HCT116 (cell line): ENCODE results near the gene CDK19. TPM values are rescaled to one million over a fixed set of nuclear protein-coding genes. Genes with fewer than 3 reads are reported as not detected.

Experiments
- ATAC-seq: fragments of 200-7000 bp; cut with Tn5 transposase; 2 replicates; pipeline ENCODE4 v1.9.1; 2020; ENCODE audit warnings: mild to moderate bottlenecking, moderate library complexity
- BruUV-seq: library from RNA; stranded (reverse); fragments of 400-500 nt; replicated peaks from 2 replicates; lab custom pipeline; 2021; lab: Mats Ljungman, UMichigan
- CTCF ChIA-PET: fragments of 300-600 bp; sonication (Branson Sonifier 250); formaldehyde crosslinking; loops from one replicate; lab custom pipeline; 2021; ENCODE audit warnings: antibody characterized with exemption; lab: Charles Lee
- POLR2A ChIA-PET: fragments of 300-600, 350-600 bp; sonication (Branson Sonifier 250); formaldehyde crosslinking; loops from one replicate; lab custom pipeline; 2021; ENCODE audit warnings: antibody characterized with exemption; lab: Charles Lee
- RAD21 ChIA-PET, 2 experiments: fragments of 300-600 bp; sonication (Branson Sonifier 250); formaldehyde crosslinking; loops; one replicate each; lab custom pipeline; 2023; ENCODE audit warnings: low total read pairs in 2 of 2; ENCODE audit not compliant: uncharacterized antibody in 2 of 2, unreplicated experiment in 2 of 2, low non-redundant PET in 1 of 2; lab: Charles Lee
- DNase-seq: peaks from one replicate; pipeline ENCODE4 v3.0.0-alpha.2; 2010; ENCODE audit warnings: low read depth, low spot score
- H2AFZ ChIP-seq: fragments of 200-600 bp; shearing (Covaris generic), sonication (generic); 2 replicates; pipeline ENCODE4 v1.6.1; 2017; ENCODE audit warnings: low read depth, mixed run types, mixed read lengths, antibody characterized with exemption, low read length; ENCODE audit not compliant: poor library complexity, severe bottlenecking
- H3K27ac ChIP-seq: 2 replicates; pipeline ENCODE4 v1.5.1; 2012; ENCODE audit warnings: low read depth, low read length
- H3K27me3 ChIP-seq: fragments of 200-600 bp; sonication (generic); 2 replicates; pipeline ENCODE4 v1.6.1; 2016; ENCODE audit warnings: mixed run types, low read length, mixed read lengths; ENCODE audit not compliant: insufficient read depth
- H3K36me3 ChIP-seq, 2 experiments: fragments of 200-500 bp in 1 of 2; fragments of 200-600 bp in 1 of 2; sonication (Bioruptor generic) in 1 of 2; sonication (generic) in 1 of 2; 2 replicates each; pipeline versions ENCODE4 v1.5.1 to v1.6.1; 2014 to 2016; ENCODE audit warnings: low read length in 2 of 2, inconsistent platforms in 1 of 2, mixed read lengths in 1 of 2, mixed run types in 1 of 2; ENCODE audit not compliant: insufficient read depth in 2 of 2, control insufficient read depth in 1 of 2
- H3K4me1 ChIP-seq, 2 experiments: fragments of 200-600 bp in 1 of 2; sonication (generic) in 1 of 2; 2 replicates each; pipeline versions ENCODE4 v1.5.1 to v1.6.1; 2012 to 2017; ENCODE audit warnings: low read length in 2 of 2, inconsistent platforms in 1 of 2, mild to moderate bottlenecking in 1 of 2, mixed read lengths in 1 of 2, mixed run types in 1 of 2, moderate library complexity in 1 of 2; ENCODE audit not compliant: insufficient read depth in 2 of 2, control insufficient read depth in 1 of 2
- H3K4me2 ChIP-seq: fragments of 200-600 bp; sonication (generic); 2 replicates; pipeline ENCODE4 v1.6.1; 2017; ENCODE audit warnings: mixed run types, low read length, mixed read lengths
- H3K4me3 ChIP-seq, 2 experiments: fragments of 200-600 bp in 1 of 2; sonication (generic) in 1 of 2; replicated peaks in 1 of 2; 2 replicates each; pipeline ENCODE4 v1.5.1; 2011 to 2016; ENCODE audit warnings: low read length in 2 of 2, control low read depth in 1 of 2, low read depth in 1 of 2, mild to moderate bottlenecking in 1 of 2, mixed read lengths in 1 of 2, mixed run types in 1 of 2
- H3K79me2 ChIP-seq: fragments of 200-600 bp; sonication (generic); 2 replicates; pipeline ENCODE4 v1.6.1; 2017; ENCODE audit warnings: mild to moderate bottlenecking, mixed run types, low read length, moderate library complexity, mixed read lengths; ENCODE audit not compliant: insufficient read depth
- H3K9ac ChIP-seq: fragments of 200-600 bp; sonication (generic); 2 replicates; pipeline ENCODE4 v1.6.1; 2016; ENCODE audit warnings: low read length, mixed read lengths
- H3K9me2 ChIP-seq: fragments of 200-600 bp; sonication (generic), shearing (Covaris generic); 2 replicates; pipeline ENCODE4 v1.6.1; 2017; ENCODE audit warnings: mixed run types, mild to moderate bottlenecking, moderate library complexity; ENCODE audit not compliant: insufficient read depth
- H3K9me3 ChIP-seq, 2 experiments: fragments of 200-500 bp in 1 of 2; fragments of 200-600 bp in 1 of 2; sonication (Bioruptor generic) in 1 of 2; sonication (generic) in 1 of 2; 2 replicates each; pipeline ENCODE4 v1.6.1; 2014 to 2017; ENCODE audit warnings: low read length in 2 of 2, mixed read lengths in 2 of 2, inconsistent platforms in 1 of 2, low read depth in 1 of 2, mild to moderate bottlenecking in 1 of 2, mixed run types in 1 of 2, moderate library complexity in 1 of 2; ENCODE audit not compliant: control insufficient read depth in 1 of 2, insufficient read depth in 1 of 2
- H4K20me1 ChIP-seq: fragments of 200-600 bp; sonication (generic), shearing (Covaris generic); 2 replicates; pipeline ENCODE4 v1.6.1; 2017; ENCODE audit warnings: mixed run types, mild to moderate bottlenecking, moderate library complexity; ENCODE audit not compliant: insufficient read depth
- CEBPB ChIP-seq: IDR thresholded peaks from 2 replicates; pipeline ENCODE4 v1.6.1; 2012; ENCODE audit warnings: low read depth
- EZH2 ChIP-seq: fragments of 200-600 bp; sonication (generic); IDR thresholded peaks from 2 replicates; pipeline ENCODE4 v1.6.1; 2017; ENCODE audit warnings: antibody characterized with exemption, mixed run types
- FOSL1 ChIP-seq: IDR thresholded peaks from 2 replicates; pipeline ENCODE4 v1.6.1; 2012; ENCODE audit warnings: low read depth
- POLR2A ChIP-seq: IDR thresholded peaks from 2 replicates; pipeline ENCODE4 v1.7.0; 2011; ENCODE audit warnings: borderline replicate concordance; ENCODE audit not compliant: insufficient read depth, insufficient read length; ENCODE audit errors: extremely low read depth
- RAD21 ChIP-seq: IDR thresholded peaks from 2 replicates; pipeline ENCODE4 v1.6.1; 2012; ENCODE audit warnings: low read depth, mild to moderate bottlenecking
- SIN3A ChIP-seq: IDR thresholded peaks from 2 replicates; pipeline ENCODE4 v1.6.1; 2012; ENCODE audit warnings: low read depth
- SP1 ChIP-seq: IDR thresholded peaks from 2 replicates; pipeline ENCODE4 v1.6.1; 2012; ENCODE audit warnings: low read depth
- TCF7L2 ChIP-seq: IDR thresholded peaks from 2 replicates; pipeline ENCODE4 v1.7.0; 2011; ENCODE audit warnings: borderline replicate concordance, inconsistent platforms; ENCODE audit not compliant: insufficient read depth, insufficient read length; ENCODE audit errors: extremely low read depth
- YY1 ChIP-seq: IDR thresholded peaks from 2 replicates; pipeline ENCODE4 v1.6.1; 2011; ENCODE audit warnings: low read length, low read depth, moderate library complexity, mild to moderate bottlenecking; ENCODE audit not compliant: insufficient replicate concordance; ENCODE audit errors: extremely low read depth
- ZFX ChIP-seq: fragments of 450-650 bp; IDR thresholded peaks from 2 replicates; pipeline ENCODE4 v1.6.1; 2017
- ZNF274 ChIP-seq: fragments of 200-500 bp; sonication (Bioruptor generic); IDR thresholded peaks from 2 replicates; pipeline ENCODE4 v1.6.1; 2014; ENCODE audit warnings: mild to moderate bottlenecking, low read depth, low read length, inconsistent platforms
- intact Hi-C: fragments of 100-400 bp; cut with micrococcal nuclease; formaldehyde crosslinking; loops from 2 replicates; pipeline ENCODE4 v1.10.0; 2022
- total RNA-seq: library from RNA; stranded (reverse); gene quantifications from one replicate; pipeline ENCODE4 v1.2.1, GENCODE V29; 2021; ENCODE audit not compliant: unreplicated experiment
- TF ChIP-seq, protein P1 (sequence below): IDR thresholded peaks from 2 replicates; pipeline ENCODE4 v1.6.1; 2012
- TF ChIP-seq, protein P2 (sequence below): IDR thresholded peaks from 2 replicates; pipeline ENCODE4 v1.6.1; 2012; ENCODE audit warnings: low read depth

CDK19 gene
- total RNA-seq, 1 experiment from 2014 or later, result 20.0 TPM

DNA sequence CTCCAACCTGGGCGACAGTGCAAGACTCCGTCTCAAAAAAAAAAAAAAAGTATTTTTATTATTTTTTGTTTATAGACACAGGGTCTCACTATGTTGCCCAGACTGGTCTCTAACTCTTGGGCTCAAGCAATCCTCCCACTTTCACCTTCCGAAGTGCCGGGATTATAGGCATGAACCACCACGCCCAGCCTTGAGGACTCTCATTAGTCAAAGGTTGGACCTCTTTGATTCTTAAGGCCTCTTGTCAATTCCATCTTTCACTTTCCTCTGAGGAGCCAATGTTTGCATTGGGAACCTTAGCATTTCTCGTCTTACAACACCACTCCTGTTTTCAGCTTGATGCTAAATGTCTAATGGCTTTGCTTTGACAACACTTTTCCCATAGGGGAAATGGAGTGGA lies 16.1 kb upstream of the CDK19 start:
- no peak for TF ChIP-seq ZFX
- TF ChIP-seq YY1, result no peak
- TF ChIP-seq SP1, result no peak
- TF ChIP-seq RAD21, result no peak
- TF ChIP-seq, protein P1, sequence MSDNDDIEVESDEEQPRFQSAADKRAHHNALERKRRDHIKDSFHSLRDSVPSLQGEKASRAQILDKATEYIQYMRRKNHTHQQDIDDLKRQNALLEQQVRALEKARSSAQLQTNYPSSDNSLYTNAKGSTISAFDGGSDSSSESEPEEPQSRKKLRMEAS, result no peak
- no peak for TF ChIP-seq POLR2A
- no peak for TF ChIP-seq SIN3A
- TF ChIP-seq, protein P2, sequence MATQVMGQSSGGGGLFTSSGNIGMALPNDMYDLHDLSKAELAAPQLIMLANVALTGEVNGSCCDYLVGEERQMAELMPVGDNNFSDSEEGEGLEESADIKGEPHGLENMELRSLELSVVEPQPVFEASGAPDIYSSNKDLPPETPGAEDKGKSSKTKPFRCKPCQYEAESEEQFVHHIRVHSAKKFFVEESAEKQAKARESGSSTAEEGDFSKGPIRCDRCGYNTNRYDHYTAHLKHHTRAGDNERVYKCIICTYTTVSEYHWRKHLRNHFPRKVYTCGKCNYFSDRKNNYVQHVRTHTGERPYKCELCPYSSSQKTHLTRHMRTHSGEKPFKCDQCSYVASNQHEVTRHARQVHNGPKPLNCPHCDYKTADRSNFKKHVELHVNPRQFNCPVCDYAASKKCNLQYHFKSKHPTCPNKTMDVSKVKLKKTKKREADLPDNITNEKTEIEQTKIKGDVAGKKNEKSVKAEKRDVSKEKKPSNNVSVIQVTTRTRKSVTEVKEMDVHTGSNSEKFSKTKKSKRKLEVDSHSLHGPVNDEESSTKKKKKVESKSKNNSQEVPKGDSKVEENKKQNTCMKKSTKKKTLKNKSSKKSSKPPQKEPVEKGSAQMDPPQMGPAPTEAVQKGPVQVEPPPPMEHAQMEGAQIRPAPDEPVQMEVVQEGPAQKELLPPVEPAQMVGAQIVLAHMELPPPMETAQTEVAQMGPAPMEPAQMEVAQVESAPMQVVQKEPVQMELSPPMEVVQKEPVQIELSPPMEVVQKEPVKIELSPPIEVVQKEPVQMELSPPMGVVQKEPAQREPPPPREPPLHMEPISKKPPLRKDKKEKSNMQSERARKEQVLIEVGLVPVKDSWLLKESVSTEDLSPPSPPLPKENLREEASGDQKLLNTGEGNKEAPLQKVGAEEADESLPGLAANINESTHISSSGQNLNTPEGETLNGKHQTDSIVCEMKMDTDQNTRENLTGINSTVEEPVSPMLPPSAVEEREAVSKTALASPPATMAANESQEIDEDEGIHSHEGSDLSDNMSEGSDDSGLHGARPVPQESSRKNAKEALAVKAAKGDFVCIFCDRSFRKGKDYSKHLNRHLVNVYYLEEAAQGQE, result no peak
- no peak for TF ChIP-seq CEBPB
- TF ChIP-seq EZH2, result no peak
- no peak for TF ChIP-seq ZNF274
- TF ChIP-seq TCF7L2, result no peak
- TF ChIP-seq FOSL1, result no peak
- no peaks in the 10 kb centered on the region for H3K36me3 ChIP-seq
- no peak overlapping the region for H3K9ac ChIP-seq
- H3K9me2 ChIP-seq, result no peaks in the 10 kb centered on the region
- H3K79me2 ChIP-seq, result no peaks in the 10 kb centered on the region
- no peak overlapping the region for H2AFZ ChIP-seq
- no peaks in the 10 kb centered on the region for H3K9me3 ChIP-seq
- H3K4me2 ChIP-seq, result no peak overlapping the region
- intact Hi-C loops, result no loop called here
- H3K4me1 ChIP-seq, result no peaks in the 10 kb centered on the region
- DNase-seq, result no peak
- H3K27me3 ChIP-seq, result no peaks in the 10 kb centered on the region
- no TSS peak for BruUV-seq
- CTCF ChIA-PET, result no interaction called here
- RAD21 ChIA-PET, result no interaction called here
- no peaks in the 10 kb centered on the region for H4K20me1 ChIP-seq
- POLR2A ChIA-PET, result no interaction called here
- no peak overlapping the region for H3K27ac ChIP-seq
- H3K4me3 ChIP-seq, result no peak overlapping the region
- no peak for ATAC-seq
